GM23338 (cell line): ENCODE results near the gene HHAT. TPM values are rescaled to one million over a fixed set of nuclear protein-coding genes. Genes with fewer than 3 reads are reported as not detected.
A peak's percentile ranks its signal among the peaks of the same experiment; 100 is the strongest.

Experiments used
- ATAC-seq: fragments of 200-7000 bp; cut with Tn5 transposase; 3 replicates; pipeline ENCODE4 v1.9.1; 2020
- DNase-seq: peaks from one replicate; pipeline ENCODE4 v3.0.0-alpha.2; 2015; ENCODE audit warnings: low spot score
- H2AFZ ChIP-seq: fragments of 200-600 bp; sonication (generic); 2 replicates; pipeline ENCODE4 v1.8.0; 2016; ENCODE audit warnings: antibody characterized with exemption, mild to moderate bottlenecking, moderate library complexity
- H3F3A ChIP-seq: fragments of 200-600 bp; sonication (generic); replicated peaks from 2 replicates; pipeline ENCODE4 v1.8.0; 2017; ENCODE audit warnings: antibody characterized with exemption, mixed run types, low read depth
- H3K27ac ChIP-seq: fragments of 200-600 bp; sonication (generic); 2 replicates; pipeline ENCODE4 v1.6.1; 2016; ENCODE audit warnings: low read depth
- H3K27me3 ChIP-seq: fragments of 200-600 bp; sonication (generic); 2 replicates; pipeline ENCODE4 v1.8.0; 2016; ENCODE audit warnings: mild to moderate bottlenecking, mixed run types, moderate library complexity; ENCODE audit not compliant: insufficient read depth
- H3K36me3 ChIP-seq: fragments of 200-600 bp; sonication (generic); 2 replicates; pipeline ENCODE4 v1.8.0; 2016; ENCODE audit warnings: mild to moderate bottlenecking; ENCODE audit not compliant: insufficient read depth
- H3K4me1 ChIP-seq: fragments of 200-600 bp; sonication (generic); 2 replicates; pipeline ENCODE4 v1.8.0; 2016; ENCODE audit warnings: mild to moderate bottlenecking, moderate library complexity; ENCODE audit not compliant: insufficient read depth
- H3K4me2 ChIP-seq: fragments of 200-600 bp; sonication (generic); 2 replicates; pipeline ENCODE4 v1.7.1; 2017; ENCODE audit warnings: mixed run types
- H3K4me3 ChIP-seq: fragments of 200-600 bp; sonication (generic); 2 replicates; pipeline ENCODE4 v1.6.1; 2016; ENCODE audit warnings: mixed run types
- H3K79me2 ChIP-seq: fragments of 200-600 bp; sonication (generic); replicated peaks from 2 replicates; pipeline ENCODE4 v1.8.0; 2017; ENCODE audit warnings: mild to moderate bottlenecking; ENCODE audit not compliant: insufficient read depth
- H3K9me2 ChIP-seq: fragments of 200-600 bp; sonication (generic); 2 replicates; pipeline ENCODE4 v1.8.0; 2017; ENCODE audit not compliant: insufficient read depth
- H4K20me1 ChIP-seq: fragments of 200-600 bp; sonication (generic); replicated peaks from 2 replicates; pipeline ENCODE4 v1.8.0; 2017; ENCODE audit warnings: mild to moderate bottlenecking; ENCODE audit not compliant: insufficient read depth
- H3K27ac Mint-ChIP-seq: 2 replicates; pipeline ENCODE4 v1.8.0; 2020; ENCODE audit warnings: inconsistent platforms, mild to moderate bottlenecking, moderate library complexity, mixed read lengths
- H3K27me3 Mint-ChIP-seq: 3 replicates; pipeline ENCODE4 v1.8.0; 2022; ENCODE audit warnings: low read depth, mild to moderate bottlenecking, moderate library complexity, mixed read lengths, inconsistent platforms; ENCODE audit not compliant: insufficient read depth, poor library complexity
- H3K36me3 Mint-ChIP-seq: 3 replicates; pipeline ENCODE4 v1.8.0; 2021; ENCODE audit warnings: low read depth, mild to moderate bottlenecking, inconsistent platforms, moderate library complexity, mixed read lengths
- H3K4me1 Mint-ChIP-seq: 3 replicates; pipeline ENCODE4 v1.8.0; 2020; ENCODE audit warnings: mild to moderate bottlenecking, inconsistent platforms, mixed read lengths
- H3K4me3 Mint-ChIP-seq: 3 replicates; pipeline ENCODE4 v1.8.0; 2021; ENCODE audit warnings: moderate library complexity, mild to moderate bottlenecking, inconsistent platforms, mixed read lengths
- H3K9me3 Mint-ChIP-seq: 3 replicates; pipeline ENCODE4 v1.8.0; 2020; ENCODE audit warnings: moderate library complexity, mild to moderate bottlenecking, inconsistent platforms, mixed read lengths
- EZH2phosphoT487 ChIP-seq: fragments of 200-600 bp; sonication (generic); IDR thresholded peaks from one replicate; pipeline ENCODE4 v1.8.1; 2018; ENCODE audit warnings: antibody characterized with exemption; ENCODE audit not compliant: unreplicated experiment
- JUNB ChIP-seq: IDR thresholded peaks from one replicate; pipeline ENCODE4 v1.6.1; 2016; ENCODE audit warnings: antibody characterized with exemption; ENCODE audit not compliant: unreplicated experiment
- NANOG ChIP-seq: IDR thresholded peaks from 2 replicates; pipeline ENCODE4 v1.6.1; 2016; ENCODE audit warnings: antibody characterized with exemption, borderline replicate concordance
- POLR2AphosphoS5 ChIP-seq: IDR thresholded peaks from 2 replicates; pipeline ENCODE4 v1.6.1; 2016; ENCODE audit warnings: antibody characterized with exemption, low read depth
- STAT1 ChIP-seq: IDR thresholded peaks from one replicate; pipeline ENCODE4 v1.6.1; 2016; ENCODE audit warnings: antibody characterized with exemption; ENCODE audit not compliant: unreplicated experiment
- ZNF114 ChIP-seq: fragments of 250-450 bp; sonication (Bioruptor Pico); IDR thresholded peaks from 2 replicates; pipeline ENCODE4 v1.5.0; 2020; ENCODE audit warnings: mild to moderate bottlenecking, moderate library complexity
- ZNF331 ChIP-seq: fragments of 250-450 bp; sonication (Bioruptor Pico); IDR thresholded peaks from 2 replicates; pipeline ENCODE4 v1.5.0; 2020; ENCODE audit warnings: low read depth, mild to moderate bottlenecking, moderate library complexity
- polyA plus RNA-seq: library from polyadenylated mRNA; unstranded; fragments of >200 nt; fragmentation: Nextera tagmentation; extraction: Ambion mirVana; gene quantifications from 2 replicates; pipeline ENCODE4 v1.2.1, GENCODE V29; 2016
- total RNA-seq: library from RNA; depleted of rRNA; stranded (reverse); fragments of >200 nt; shearing (Covaris generic); gene quantifications from 2 replicates; pipeline ENCODE4 v1.2.3, GENCODE V29; 2014
- TF ChIP-seq, protein P1 (sequence below), 2 experiments: fragments of 200-600 bp in 1 of 2; sonication (generic) in 1 of 2; conservative IDR thresholded peaks; 2 replicates each; pipeline versions ENCODE4 v1.5.1 to v1.6.1; 2016 to 2017; ENCODE audit warnings: antibody characterized with exemption in 2 of 2, low read depth in 2 of 2, mild to moderate bottlenecking in 2 of 2, moderate library complexity in 1 of 2
- TF ChIP-seq, protein P2 (sequence below): IDR thresholded peaks from one replicate; pipeline ENCODE4 v1.6.1; 2018; ENCODE audit warnings: antibody characterized with exemption; ENCODE audit not compliant: unreplicated experiment
- TF ChIP-seq, protein P3 (sequence below): IDR thresholded peaks from 2 replicates; pipeline ENCODE4 v1.6.1; 2016; ENCODE audit warnings: antibody characterized with exemption

The HHAT gene
- total and polyA plus RNA-seq, 2 experiments from 2014 or later = 0.11 to 0.66 TPM

DNA sequence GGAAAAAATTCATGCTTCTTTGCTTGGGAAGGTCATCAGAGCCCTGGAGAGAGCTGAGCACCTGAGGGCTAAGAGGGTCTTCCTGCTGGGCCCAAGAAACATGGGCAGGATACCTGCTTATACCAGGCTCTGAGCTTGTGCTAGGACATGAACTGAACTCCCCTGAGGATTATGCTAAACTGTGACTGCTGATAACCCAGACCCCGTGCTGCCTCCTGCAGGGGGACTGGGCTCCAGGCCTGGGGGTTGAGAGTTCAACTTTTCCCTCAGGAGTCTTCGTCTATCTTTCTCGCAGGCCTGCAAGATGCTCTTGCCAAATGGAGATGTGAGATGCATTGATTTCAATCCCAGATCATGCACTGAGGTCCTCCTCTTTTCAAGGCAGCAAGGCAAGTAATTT lies 368.5 kb downstream of the HHAT start:
- Mint-ChIP-seq H3K9me3 (peaks cover 4% of the 10 kb centered on the region; the same call in 2 of the 3 replicates), H3K36me3 (no peaks in the 10 kb centered on the region; the same call in 2 of the 3 replicates), H3K27me3 (peaks cover 2% of the 10 kb centered on the region), H3K4me3 (no peak overlapping the region), H3K4me1 (no peaks in the 10 kb centered on the region), H3K27ac (no peak overlapping the region)
- Histone ChIP-seq H3K27ac (no peak overlapping the region), H3K4me3 (no peak overlapping the region), H3K27me3 (no peaks in the 10 kb centered on the region), H3F3A (no peaks in the 10 kb centered on the region), H3K36me3 (no peaks in the 10 kb centered on the region), H3K4me1 (no peaks in the 10 kb centered on the region), H3K79me2 (no peaks in the 10 kb centered on the region), H3K4me2 (no peak overlapping the region), H4K20me1 (no peaks in the 10 kb centered on the region), H2AFZ (no peak overlapping the region), H3K9me2 (no peaks in the 10 kb centered on the region)
- ATAC-seq (peak; percentile 58), DNase-seq (peak; percentile 6)
- TF ChIP-seq, protein P1, sequence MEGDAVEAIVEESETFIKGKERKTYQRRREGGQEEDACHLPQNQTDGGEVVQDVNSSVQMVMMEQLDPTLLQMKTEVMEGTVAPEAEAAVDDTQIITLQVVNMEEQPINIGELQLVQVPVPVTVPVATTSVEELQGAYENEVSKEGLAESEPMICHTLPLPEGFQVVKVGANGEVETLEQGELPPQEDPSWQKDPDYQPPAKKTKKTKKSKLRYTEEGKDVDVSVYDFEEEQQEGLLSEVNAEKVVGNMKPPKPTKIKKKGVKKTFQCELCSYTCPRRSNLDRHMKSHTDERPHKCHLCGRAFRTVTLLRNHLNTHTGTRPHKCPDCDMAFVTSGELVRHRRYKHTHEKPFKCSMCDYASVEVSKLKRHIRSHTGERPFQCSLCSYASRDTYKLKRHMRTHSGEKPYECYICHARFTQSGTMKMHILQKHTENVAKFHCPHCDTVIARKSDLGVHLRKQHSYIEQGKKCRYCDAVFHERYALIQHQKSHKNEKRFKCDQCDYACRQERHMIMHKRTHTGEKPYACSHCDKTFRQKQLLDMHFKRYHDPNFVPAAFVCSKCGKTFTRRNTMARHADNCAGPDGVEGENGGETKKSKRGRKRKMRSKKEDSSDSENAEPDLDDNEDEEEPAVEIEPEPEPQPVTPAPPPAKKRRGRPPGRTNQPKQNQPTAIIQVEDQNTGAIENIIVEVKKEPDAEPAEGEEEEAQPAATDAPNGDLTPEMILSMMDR (conservative IDR thresholded peaks at IDR 0.05; ENCODE audit: low read depth in 2 of 2) = peak in 1 of 2 experiments; percentile 31; a peak in 1 of 4 replicates
- TF ChIP-seq POLR2AphosphoS5 = no peak

DNA sequence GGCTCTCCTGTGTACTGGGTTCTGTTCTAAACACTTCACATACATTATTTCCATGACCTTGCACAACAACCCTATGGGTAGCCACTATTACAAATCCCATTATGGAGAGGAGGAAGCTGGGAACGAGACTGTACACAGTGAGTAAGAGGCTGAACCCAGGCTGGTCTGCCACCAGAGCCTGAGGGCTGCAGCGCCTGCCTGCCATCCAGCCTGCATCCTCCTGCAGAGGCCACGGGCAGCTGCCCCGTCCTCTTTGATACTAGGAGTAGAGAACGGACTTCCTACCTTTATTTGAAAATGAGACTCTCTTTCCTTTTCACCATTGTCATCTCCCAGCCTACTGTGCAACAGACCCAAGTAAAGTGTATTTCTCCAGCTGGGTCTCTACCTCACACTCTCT lies 370.0 kb downstream of the HHAT start:
- TF ChIP-seq ZNF331 (CRISPR knock-in tag) = no peak
- Histone ChIP-seq H3K27ac (no peak overlapping the region), H3K9me2 (no peaks in the 10 kb centered on the region), H3K79me2 (no peaks in the 10 kb centered on the region), H4K20me1 (no peaks in the 10 kb centered on the region), H3K4me1 (no peaks in the 10 kb centered on the region; the same call in 1 of the 2 replicates), H3K27me3 (no peaks in the 10 kb centered on the region), H3K4me2 (no peak overlapping the region), H3F3A (no peaks in the 10 kb centered on the region), H2AFZ (no peak overlapping the region), H3K36me3 (no peaks in the 10 kb centered on the region), H3K4me3 (no peak overlapping the region)
- ATAC-seq (no peak), DNase-seq (no peak)
- Mint-ChIP-seq H3K4me1 (peaks cover 8% of the 10 kb centered on the region; the same call in 2 of the 3 replicates), H3K9me3 (peaks cover 4% of the 10 kb centered on the region; the same call in 2 of the 3 replicates), H3K27me3 (peaks cover 2% of the 10 kb centered on the region), H3K36me3 (no peaks in the 10 kb centered on the region; the same call in 2 of the 3 replicates), H3K4me3 (no peak overlapping the region), H3K27ac (no peak overlapping the region)

DNA sequence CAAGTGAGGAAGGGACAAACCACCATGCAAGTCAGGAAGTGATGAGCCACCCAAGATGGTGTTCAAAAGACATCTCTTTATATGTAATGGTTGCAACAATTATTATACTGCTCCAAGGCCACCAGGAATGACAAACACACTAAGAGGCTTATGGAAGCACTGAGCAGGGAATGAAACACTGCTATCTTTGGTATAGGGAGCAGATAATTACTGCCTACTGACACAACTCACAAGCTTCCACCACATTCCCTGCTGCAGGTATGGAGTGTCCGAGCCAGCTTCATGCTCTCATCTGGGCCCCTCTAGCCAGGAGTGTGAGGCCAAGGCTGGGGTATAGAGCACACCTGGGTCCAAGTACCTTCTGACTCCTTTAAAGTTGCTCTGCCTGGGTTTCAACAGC lies 371.4 kb downstream of the HHAT start:
- H3F3A ChIP-seq = no peaks in the 10 kb centered on the region
- Mint-ChIP-seq H3K27ac (no peak overlapping the region), H3K36me3 (no peaks in the 10 kb centered on the region; the same call in 2 of the 3 replicates), H3K4me3 (no peak overlapping the region), H3K4me1 (peaks cover 12% of the 10 kb centered on the region; the same call in 2 of the 3 replicates), H3K27me3 (peaks cover 3% of the 10 kb centered on the region), H3K9me3 (peaks cover 4% of the 10 kb centered on the region; the same call in 2 of the 3 replicates)
- no peak for TF ChIP-seq POLR2AphosphoS5
- TF ChIP-seq, protein P1 (conservative IDR thresholded peaks at IDR 0.05; ENCODE audit: low read depth in 2 of 2) = no peak
- TF ChIP-seq EZH2phosphoT487 = no peak
- TF ChIP-seq, protein P2, sequence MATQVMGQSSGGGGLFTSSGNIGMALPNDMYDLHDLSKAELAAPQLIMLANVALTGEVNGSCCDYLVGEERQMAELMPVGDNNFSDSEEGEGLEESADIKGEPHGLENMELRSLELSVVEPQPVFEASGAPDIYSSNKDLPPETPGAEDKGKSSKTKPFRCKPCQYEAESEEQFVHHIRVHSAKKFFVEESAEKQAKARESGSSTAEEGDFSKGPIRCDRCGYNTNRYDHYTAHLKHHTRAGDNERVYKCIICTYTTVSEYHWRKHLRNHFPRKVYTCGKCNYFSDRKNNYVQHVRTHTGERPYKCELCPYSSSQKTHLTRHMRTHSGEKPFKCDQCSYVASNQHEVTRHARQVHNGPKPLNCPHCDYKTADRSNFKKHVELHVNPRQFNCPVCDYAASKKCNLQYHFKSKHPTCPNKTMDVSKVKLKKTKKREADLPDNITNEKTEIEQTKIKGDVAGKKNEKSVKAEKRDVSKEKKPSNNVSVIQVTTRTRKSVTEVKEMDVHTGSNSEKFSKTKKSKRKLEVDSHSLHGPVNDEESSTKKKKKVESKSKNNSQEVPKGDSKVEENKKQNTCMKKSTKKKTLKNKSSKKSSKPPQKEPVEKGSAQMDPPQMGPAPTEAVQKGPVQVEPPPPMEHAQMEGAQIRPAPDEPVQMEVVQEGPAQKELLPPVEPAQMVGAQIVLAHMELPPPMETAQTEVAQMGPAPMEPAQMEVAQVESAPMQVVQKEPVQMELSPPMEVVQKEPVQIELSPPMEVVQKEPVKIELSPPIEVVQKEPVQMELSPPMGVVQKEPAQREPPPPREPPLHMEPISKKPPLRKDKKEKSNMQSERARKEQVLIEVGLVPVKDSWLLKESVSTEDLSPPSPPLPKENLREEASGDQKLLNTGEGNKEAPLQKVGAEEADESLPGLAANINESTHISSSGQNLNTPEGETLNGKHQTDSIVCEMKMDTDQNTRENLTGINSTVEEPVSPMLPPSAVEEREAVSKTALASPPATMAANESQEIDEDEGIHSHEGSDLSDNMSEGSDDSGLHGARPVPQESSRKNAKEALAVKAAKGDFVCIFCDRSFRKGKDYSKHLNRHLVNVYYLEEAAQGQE = no peak
- no peak for TF ChIP-seq STAT1
- no peak for TF ChIP-seq ZNF331 (CRISPR knock-in tag)
- TF ChIP-seq ZNF114 (CRISPR knock-in tag) = no peak
- TF ChIP-seq NANOG = no peak
- TF ChIP-seq, protein P3, sequence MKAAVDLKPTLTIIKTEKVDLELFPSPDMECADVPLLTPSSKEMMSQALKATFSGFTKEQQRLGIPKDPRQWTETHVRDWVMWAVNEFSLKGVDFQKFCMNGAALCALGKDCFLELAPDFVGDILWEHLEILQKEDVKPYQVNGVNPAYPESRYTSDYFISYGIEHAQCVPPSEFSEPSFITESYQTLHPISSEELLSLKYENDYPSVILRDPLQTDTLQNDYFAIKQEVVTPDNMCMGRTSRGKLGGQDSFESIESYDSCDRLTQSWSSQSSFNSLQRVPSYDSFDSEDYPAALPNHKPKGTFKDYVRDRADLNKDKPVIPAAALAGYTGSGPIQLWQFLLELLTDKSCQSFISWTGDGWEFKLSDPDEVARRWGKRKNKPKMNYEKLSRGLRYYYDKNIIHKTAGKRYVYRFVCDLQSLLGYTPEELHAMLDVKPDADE = no peak
- no peak for TF ChIP-seq JUNB
- no peaks in the 10 kb centered on the region for H3K27me3 ChIP-seq
- H3K79me2 ChIP-seq = no peaks in the 10 kb centered on the region
- H3K4me2 ChIP-seq = no peak overlapping the region
- H3K36me3 ChIP-seq = no peaks in the 10 kb centered on the region
- H4K20me1 ChIP-seq = no peaks in the 10 kb centered on the region
- H3K4me3 ChIP-seq = no peak overlapping the region
- H2AFZ ChIP-seq = no peak overlapping the region
- DNase-seq (no peak), ATAC-seq (no peak)
- H3K27ac ChIP-seq = no peak overlapping the region
- H3K9me2 ChIP-seq = no peaks in the 10 kb centered on the region
- no peaks in the 10 kb centered on the region; the same call in 1 of the 2 replicates for H3K4me1 ChIP-seq
